Astrocyte (in vitro differentiated cells and primary cell): ENCODE data around the gene OR51B2.

Experiments
- EZH2 ChIP-seq: IDR thresholded peaks from 2 replicates; pipeline ENCODE4 v1.6.1; 2012; ENCODE audit warnings: mild to moderate bottlenecking, low read length, inconsistent platforms; ENCODE audit not compliant: insufficient read depth
- TF ChIP-seq, protein P1 (sequence below): IDR thresholded peaks from 2 replicates; pipeline ENCODE4 v1.5.1; 2011; ENCODE audit warnings: low read depth, mild to moderate bottlenecking, inconsistent platforms, low read length, moderate library complexity; ENCODE audit not compliant: insufficient read depth

DNA sequence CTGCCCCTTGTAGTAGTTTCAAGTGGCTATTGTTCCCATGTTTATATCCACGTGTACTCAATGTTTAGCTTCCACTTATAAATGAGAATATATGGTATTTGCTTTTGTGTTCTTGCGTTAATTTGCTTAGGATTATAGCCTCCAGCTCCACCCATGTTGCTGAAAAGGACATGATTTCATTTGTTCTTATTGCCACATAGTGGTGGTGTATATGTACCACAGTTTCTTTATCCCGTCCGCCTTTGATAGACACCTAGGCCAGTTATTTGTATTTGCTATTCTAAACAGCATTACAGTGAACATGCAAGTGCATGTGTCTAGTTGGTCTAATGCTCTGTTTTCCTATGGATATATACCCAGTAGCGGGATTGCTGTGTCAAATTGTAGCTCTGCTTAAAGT, 6.8 kb downstream of the OR51B2 start:
- TF ChIP-seq, protein P1, sequence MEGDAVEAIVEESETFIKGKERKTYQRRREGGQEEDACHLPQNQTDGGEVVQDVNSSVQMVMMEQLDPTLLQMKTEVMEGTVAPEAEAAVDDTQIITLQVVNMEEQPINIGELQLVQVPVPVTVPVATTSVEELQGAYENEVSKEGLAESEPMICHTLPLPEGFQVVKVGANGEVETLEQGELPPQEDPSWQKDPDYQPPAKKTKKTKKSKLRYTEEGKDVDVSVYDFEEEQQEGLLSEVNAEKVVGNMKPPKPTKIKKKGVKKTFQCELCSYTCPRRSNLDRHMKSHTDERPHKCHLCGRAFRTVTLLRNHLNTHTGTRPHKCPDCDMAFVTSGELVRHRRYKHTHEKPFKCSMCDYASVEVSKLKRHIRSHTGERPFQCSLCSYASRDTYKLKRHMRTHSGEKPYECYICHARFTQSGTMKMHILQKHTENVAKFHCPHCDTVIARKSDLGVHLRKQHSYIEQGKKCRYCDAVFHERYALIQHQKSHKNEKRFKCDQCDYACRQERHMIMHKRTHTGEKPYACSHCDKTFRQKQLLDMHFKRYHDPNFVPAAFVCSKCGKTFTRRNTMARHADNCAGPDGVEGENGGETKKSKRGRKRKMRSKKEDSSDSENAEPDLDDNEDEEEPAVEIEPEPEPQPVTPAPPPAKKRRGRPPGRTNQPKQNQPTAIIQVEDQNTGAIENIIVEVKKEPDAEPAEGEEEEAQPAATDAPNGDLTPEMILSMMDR, result no peak
- no peak for TF ChIP-seq EZH2
